Measurements from ENCODE around the gene ARHGAP35.

- no peak for TF ChIP-seq CTCF (IDR thresholded peaks at IDR 0.05 in 2 of 3, conservative IDR thresholded peaks at IDR 0.05 in 1 of 3; ENCODE audit: control insufficient read depth in 2 of 3, extremely low read depth in 1 of 3, insufficient read depth in 1 of 3, low read depth in 3 of 3, low read length in 3 of 3)
- no peak for TF ChIP-seq FOXK2 (IDR thresholded peaks at IDR 0.05)
- no peak for TF ChIP-seq SIN3A (IDR thresholded peaks at IDR 0.05; ENCODE audit: low read depth, low read length)
- no peak for TF ChIP-seq CEBPB (IDR thresholded peaks at IDR 0.05; ENCODE audit: borderline replicate concordance in 1 of 2, low read depth in 2 of 2, low read length in 2 of 2)
- TF ChIP-seq E2F8 (IDR thresholded peaks at IDR 0.05; ENCODE audit: low read depth, partially characterized antibody) = no peak
- TF ChIP-seq YY1 (IDR thresholded peaks at IDR 0.05; ENCODE audit: low read depth, low read length) = no peak
- no peak for TF ChIP-seq RAD21 (IDR thresholded peaks at IDR 0.05; ENCODE audit: insufficient read depth, low read depth, low read length)
- no peak for TF ChIP-seq CBX3 (IDR thresholded peaks at IDR 0.05; ENCODE audit: borderline replicate concordance, low read depth)
- TF ChIP-seq PAX5 (IDR thresholded peaks at IDR 0.05; ENCODE audit: borderline replicate concordance, low read depth, low read length) = no peak
- TF ChIP-seq NRF1 (conservative IDR thresholded peaks at IDR 0.05; ENCODE audit: low read depth, low read length) = no peak
- no peak for TF ChIP-seq POLR2A (IDR thresholded peaks at IDR 0.05; ENCODE audit: low read depth, low read length)
- no peak for TF ChIP-seq HCFC1 (IDR thresholded peaks at IDR 0.05; ENCODE audit: low read length)
- TF ChIP-seq RCOR1 (conservative IDR thresholded peaks at IDR 0.05; ENCODE audit: low read depth, low read length) = no peak
Measured at GRCh38 chr19:46848389-46848788, 12.4 kb upstream of the ARHGAP35 start.

Data from GM12878 (cell line).